ENCODE data around the gene RIMBP2. TPM values are rescaled to one million over a fixed set of nuclear protein-coding genes. Genes with fewer than 3 reads are reported as not detected.

RIMBP2 gene
- polyA plus RNA-seq, 1 donor (not counting 4 experiments of a cell fraction or from before 2014, with no cell fraction given) = 0.16 TPM

- H3K27ac ChIP-seq (ENCODE audit: control insufficient read depth, insufficient read depth, low read length) = no peak overlapping the region
- H3K4me3 ChIP-seq (ENCODE audit: control insufficient read depth in 2 of 3, extremely low read depth in 1 of 3, insufficient read depth in 2 of 3, low read depth in 1 of 3, low read length in 3 of 3) = no peak overlapping the region
- H3K4me1 ChIP-seq (ENCODE audit: control insufficient read depth, extremely low read depth, insufficient read depth, low read length) = no peaks in the 10 kb centered on the region
- no peak overlapping the region for H3K4me2 ChIP-seq (ENCODE audit: control insufficient read depth, extremely low read depth, insufficient read depth, low read depth, low read length)
- no peaks in the 10 kb centered on the region for H3K79me2 ChIP-seq (ENCODE audit: control insufficient read depth, insufficient read depth, low read length)
- H3K36me3 ChIP-seq (ENCODE audit: control insufficient read depth in 2 of 2, extremely low read depth in 1 of 2, insufficient read depth in 2 of 2, low read length in 2 of 2) = no peaks in the 10 kb centered on the region
- H4K20me1 ChIP-seq (ENCODE audit: control insufficient read depth, extremely low read depth, insufficient read depth, low read length) = no peaks in the 10 kb centered on the region
- H3K9me3 ChIP-seq (ENCODE audit: control insufficient read depth, low read depth, low read length) = peaks cover 15% of the 10 kb centered on the region
- H2AFZ ChIP-seq (ENCODE audit: control insufficient read depth, low read length) = no peak overlapping the region
- no peaks in the 10 kb centered on the region for H3K9me1 ChIP-seq (ENCODE audit: control insufficient read depth, extremely low read depth, insufficient read depth, low read length)
- dilution Hi-C loops (cut with MboI; ENCODE audit: extremely low pct_ligation_motif_present, low sequenced_read_pairs) = no loop called here
- TF ChIP-seq EZH2 (IDR thresholded peaks at IDR 0.05; ENCODE audit: low read length) (no peak), CTCF (optimal IDR thresholded peaks at IDR 0.05 in 1 of 3, IDR thresholded peaks at IDR 0.05 in 1 of 3, conservative IDR thresholded peaks at IDR 0.05 in 1 of 3; ENCODE audit: extremely low read depth in 1 of 3, insufficient read depth in 2 of 3, low read length in 3 of 3) (no peak)
- no peak overlapping the region for H3K9ac ChIP-seq (ENCODE audit: control insufficient read depth, extremely low read depth, insufficient read depth, low read length)
- H3K27me3 ChIP-seq (ENCODE audit: control insufficient read depth, extremely low read depth, insufficient read depth, low read length) = no peaks in the 10 kb centered on the region
- DNase-seq (ENCODE audit: low read depth, low spot score) (no peak), FAIRE-seq (no peak)
Observed at GRCh38 chr12:130485291-130486145, 230.6 kb downstream of the RIMBP2 start.

- no peaks in the 10 kb centered on the region for H3K9me1 ChIP-seq (ENCODE audit: control insufficient read depth, extremely low read depth, insufficient read depth, low read length)
- TF ChIP-seq EZH2 (IDR thresholded peaks at IDR 0.05; ENCODE audit: low read length) = no peak
- no peak for TF ChIP-seq CTCF (optimal IDR thresholded peaks at IDR 0.05 in 1 of 3, IDR thresholded peaks at IDR 0.05 in 1 of 3, conservative IDR thresholded peaks at IDR 0.05 in 1 of 3; ENCODE audit: extremely low read depth in 1 of 3, insufficient read depth in 2 of 3, low read length in 3 of 3)
- H3K4me2 ChIP-seq (ENCODE audit: control insufficient read depth, extremely low read depth, insufficient read depth, low read depth, low read length) = no peak overlapping the region
- no peak overlapping the region for H3K27ac ChIP-seq (ENCODE audit: control insufficient read depth, insufficient read depth, low read length)
- H2AFZ ChIP-seq (ENCODE audit: control insufficient read depth, low read length) = no peak overlapping the region
- no peak for DNase-seq (ENCODE audit: low read depth, low spot score)
- dilution Hi-C loops (cut with MboI; ENCODE audit: extremely low pct_ligation_motif_present, low sequenced_read_pairs) = no loop called here
- H4K20me1 ChIP-seq (ENCODE audit: control insufficient read depth, extremely low read depth, insufficient read depth, low read length) = no peaks in the 10 kb centered on the region
- no peaks in the 10 kb centered on the region for H3K27me3 ChIP-seq (ENCODE audit: control insufficient read depth, extremely low read depth, insufficient read depth, low read length)
- H3K9me3 ChIP-seq (ENCODE audit: control insufficient read depth, low read depth, low read length) = peaks cover 12% of the 10 kb centered on the region
- no peak for FAIRE-seq
- H3K4me3 ChIP-seq (ENCODE audit: control insufficient read depth in 2 of 3, extremely low read depth in 1 of 3, insufficient read depth in 2 of 3, low read depth in 1 of 3, low read length in 3 of 3) = no peak overlapping the region
- no peaks in the 10 kb centered on the region for H3K4me1 ChIP-seq (ENCODE audit: control insufficient read depth, extremely low read depth, insufficient read depth, low read length)
- no peaks in the 10 kb centered on the region for H3K36me3 ChIP-seq (ENCODE audit: control insufficient read depth in 2 of 2, extremely low read depth in 1 of 2, insufficient read depth in 2 of 2, low read length in 2 of 2)
- H3K79me2 ChIP-seq (ENCODE audit: control insufficient read depth, insufficient read depth, low read length) = no peaks in the 10 kb centered on the region
- no peak overlapping the region for H3K9ac ChIP-seq (ENCODE audit: control insufficient read depth, extremely low read depth, insufficient read depth, low read length)
Observed at GRCh38 chr12:130484221-130484620, 231.9 kb downstream of the RIMBP2 start.
